Upper lobe of left lung (tissue), 4 donors: ENCODE measurements around the gene RGL1.

Source experiments
- CTCF ChIP-seq, 6 experiments: fragments of 450-650 bp in 4 of 6; fragments of 200-600 bp in 2 of 6; sonication (generic) in 2 of 6; IDR thresholded peaks; one replicate each; pipeline ENCODE4 v1.5.1; 2016 to 2019; ENCODE audit warnings: antibody characterized with exemption in 6 of 6
- EP300 ChIP-seq, 4 donors: sonication (generic); formaldehyde crosslinking; IDR thresholded peaks; one replicate each; pipeline ENCODE4 v1.5.1; 2017; ENCODE audit warnings: antibody characterized with exemption in 4 of 4, control low read depth in 2 of 4
- POLR2A ChIP-seq, 4 donors: fragments of 450-650 bp; IDR thresholded peaks; one replicate each; pipeline ENCODE4 v1.5.1; 2016 to 2017; ENCODE audit warnings: antibody characterized with exemption in 4 of 4, mild to moderate bottlenecking in 2 of 4
- POLR2AphosphoS5 ChIP-seq, 2 donors: sonication (generic); formaldehyde crosslinking; IDR thresholded peaks; one replicate each; pipeline ENCODE4 v1.5.1; 2017; ENCODE audit warnings: antibody characterized with exemption in 2 of 2

- TF ChIP-seq POLR2A (IDR thresholded peaks at IDR 0.05) (no peak), CTCF (IDR thresholded peaks at IDR 0.05) (no peak), POLR2AphosphoS5 (IDR thresholded peaks at IDR 0.05) (no peak), EP300 (IDR thresholded peaks at IDR 0.05) (no peak)
Observed at GRCh38 chr1:183922197-183922596, 117.3 kb downstream of the RGL1 start.
